SU-DHL-6 (cell line): ENCODE results near the gene ATRNL1.

ENCODE experiments used
- H2AFZ ChIP-seq: fragments of 200-600 bp; sonication (generic); 2 replicates; pipeline ENCODE4 v1.6.1; 2014; ENCODE audit warnings: low read depth, mild to moderate bottlenecking, moderate library complexity, mixed read lengths, antibody characterized with exemption, low read length; ENCODE audit not compliant: severe bottlenecking
- H3F3A ChIP-seq: fragments of 200-600 bp; shearing (Covaris generic); 2 replicates; pipeline ENCODE4 v1.6.0; 2016; ENCODE audit warnings: antibody characterized with exemption, mild to moderate bottlenecking; ENCODE audit not compliant: insufficient read depth
- H3K27ac ChIP-seq: fragments of 200-600 bp; sonication (generic); 2 replicates; pipeline ENCODE4 v1.5.1; 2016; ENCODE audit warnings: low read depth, mild to moderate bottlenecking, low read length, moderate library complexity, mixed read lengths
- H3K27me3 ChIP-seq: fragments of 200-600 bp; sonication (generic), shearing (Covaris generic); 2 replicates; pipeline ENCODE4 v1.6.0; 2014; ENCODE audit warnings: mild to moderate bottlenecking, low read length
- H3K36me3 ChIP-seq: fragments of 200-600 bp; sonication (generic); 2 replicates; pipeline ENCODE4 v1.6.1; 2014; ENCODE audit warnings: mild to moderate bottlenecking, low read length, mixed read lengths
- H3K4me2 ChIP-seq: fragments of 300-600, 200-600 bp; shearing (Covaris generic), sonication (generic); 2 replicates; pipeline ENCODE4 v1.6.0; 2014; ENCODE audit warnings: low read length, low read depth, mild to moderate bottlenecking; ENCODE audit not compliant: poor library complexity, severe bottlenecking
- H3K4me3 ChIP-seq: fragments of 200-600 bp; sonication (generic); 2 replicates; pipeline ENCODE4 v1.5.1; 2014; ENCODE audit warnings: antibody characterized with exemption, low read length, mild to moderate bottlenecking, mixed read lengths; ENCODE audit not compliant: insufficient read depth, poor library complexity, severe bottlenecking
- H3K79me2 ChIP-seq: fragments of 200-600 bp; sonication (generic); 2 replicates; pipeline ENCODE4 v1.6.1; 2014; ENCODE audit warnings: mild to moderate bottlenecking, low read length, moderate library complexity; ENCODE audit not compliant: insufficient read depth
- H3K9ac ChIP-seq: fragments of 200-600 bp; sonication (generic); 2 replicates; pipeline ENCODE4 v1.7.0; 2014; ENCODE audit warnings: mild to moderate bottlenecking, low read length
- H3K9me2 ChIP-seq: fragments of 200-600 bp; sonication (generic); replicated peaks from 2 replicates; pipeline ENCODE4 v1.6.1; 2014; ENCODE audit warnings: low read length; ENCODE audit not compliant: insufficient read depth
- H3K9me3 ChIP-seq: fragments of 200-600 bp; sonication (generic); 2 replicates; pipeline ENCODE4 v1.6.1; 2014; ENCODE audit warnings: low read length, mixed read lengths; ENCODE audit not compliant: insufficient read depth
- H4K20me1 ChIP-seq: fragments of 200-600 bp; sonication (generic); 2 replicates; pipeline ENCODE4 v1.6.1; 2014; ENCODE audit warnings: low read depth, mild to moderate bottlenecking, antibody characterized with exemption, low read length, moderate library complexity, mixed read lengths
- EZH2phosphoT487 ChIP-seq: fragments of 200-600 bp; sonication (generic), shearing (Covaris generic); conservative IDR thresholded peaks from 2 replicates; pipeline ENCODE4 v1.6.1; 2018; ENCODE audit warnings: mild to moderate bottlenecking, antibody characterized with exemption, low read length, moderate library complexity, mixed read lengths
- TF ChIP-seq, protein P1 (sequence below): fragments of 200-600 bp; sonication (generic); IDR thresholded peaks from one replicate; pipeline ENCODE4 v1.5.1; 2017; ENCODE audit warnings: antibody characterized with exemption, mild to moderate bottlenecking, low read length, moderate library complexity; ENCODE audit not compliant: insufficient read depth, poor library complexity, severe bottlenecking

The ATRNL1 gene

GRCh38 chr10:115321360-115321759 lies 228.2 kb downstream of the ATRNL1 start:
- Histone ChIP-seq H3F3A (no peaks in the 10 kb centered on the region), H4K20me1 (no peaks in the 10 kb centered on the region), H3K27me3 (no peaks in the 10 kb centered on the region), H3K4me2 (no peak overlapping the region), H3K36me3 (no peaks in the 10 kb centered on the region), H3K9ac (no peak overlapping the region), H3K79me2 (no peaks in the 10 kb centered on the region), H3K9me2 (no peaks in the 10 kb centered on the region), H3K27ac (no peak overlapping the region), H3K4me3 (no peak overlapping the region), H2AFZ (no peak overlapping the region), H3K9me3 (no peaks in the 10 kb centered on the region)
- TF ChIP-seq EZH2phosphoT487, result no peak
- TF ChIP-seq, protein P1, sequence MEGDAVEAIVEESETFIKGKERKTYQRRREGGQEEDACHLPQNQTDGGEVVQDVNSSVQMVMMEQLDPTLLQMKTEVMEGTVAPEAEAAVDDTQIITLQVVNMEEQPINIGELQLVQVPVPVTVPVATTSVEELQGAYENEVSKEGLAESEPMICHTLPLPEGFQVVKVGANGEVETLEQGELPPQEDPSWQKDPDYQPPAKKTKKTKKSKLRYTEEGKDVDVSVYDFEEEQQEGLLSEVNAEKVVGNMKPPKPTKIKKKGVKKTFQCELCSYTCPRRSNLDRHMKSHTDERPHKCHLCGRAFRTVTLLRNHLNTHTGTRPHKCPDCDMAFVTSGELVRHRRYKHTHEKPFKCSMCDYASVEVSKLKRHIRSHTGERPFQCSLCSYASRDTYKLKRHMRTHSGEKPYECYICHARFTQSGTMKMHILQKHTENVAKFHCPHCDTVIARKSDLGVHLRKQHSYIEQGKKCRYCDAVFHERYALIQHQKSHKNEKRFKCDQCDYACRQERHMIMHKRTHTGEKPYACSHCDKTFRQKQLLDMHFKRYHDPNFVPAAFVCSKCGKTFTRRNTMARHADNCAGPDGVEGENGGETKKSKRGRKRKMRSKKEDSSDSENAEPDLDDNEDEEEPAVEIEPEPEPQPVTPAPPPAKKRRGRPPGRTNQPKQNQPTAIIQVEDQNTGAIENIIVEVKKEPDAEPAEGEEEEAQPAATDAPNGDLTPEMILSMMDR, result no peak

DNA sequence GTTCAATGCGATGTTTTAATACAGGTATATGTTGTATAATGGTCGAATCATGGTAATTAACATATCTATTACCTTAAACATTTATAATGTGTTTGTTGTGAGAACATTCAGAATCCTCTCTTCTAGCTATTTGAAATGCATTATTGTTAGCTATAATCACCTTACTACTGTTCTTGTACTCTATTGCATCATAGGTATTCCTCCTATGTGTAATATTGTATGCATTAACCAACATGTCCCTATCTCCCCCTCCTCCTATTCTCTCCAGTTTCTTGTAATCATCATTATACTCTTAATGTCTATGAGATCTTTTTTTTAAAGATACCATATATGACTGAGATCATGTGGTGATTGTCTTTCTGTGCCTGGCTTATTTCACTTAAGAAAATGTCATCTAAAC lies 235.2 kb downstream of the ATRNL1 start:
- no peak overlapping the region for H2AFZ ChIP-seq
- H4K20me1 ChIP-seq, result no peaks in the 10 kb centered on the region
- TF ChIP-seq EZH2phosphoT487, result no peak
- TF ChIP-seq, protein P1, result no peak
- no peak overlapping the region for H3K4me2 ChIP-seq
- no peak overlapping the region for H3K9ac ChIP-seq
- no peaks in the 10 kb centered on the region for H3K9me2 ChIP-seq
- H3F3A ChIP-seq, result no peaks in the 10 kb centered on the region
- H3K27me3 ChIP-seq, result no peaks in the 10 kb centered on the region
- H3K79me2 ChIP-seq, result no peaks in the 10 kb centered on the region
- no peak overlapping the region for H3K27ac ChIP-seq
- H3K9me3 ChIP-seq, result no peaks in the 10 kb centered on the region
- no peak overlapping the region for H3K4me3 ChIP-seq
- no peaks in the 10 kb centered on the region for H3K36me3 ChIP-seq

GRCh38 chr10:115335366-115335765 lies 242.2 kb downstream of the ATRNL1 start:
- Histone ChIP-seq H3K9me3 (no peaks in the 10 kb centered on the region), H3K36me3 (no peaks in the 10 kb centered on the region), H3K4me3 (no peak overlapping the region), H3K27me3 (no peaks in the 10 kb centered on the region), H2AFZ (no peak overlapping the region), H3K9ac (no peak overlapping the region), H4K20me1 (no peaks in the 10 kb centered on the region), H3F3A (no peaks in the 10 kb centered on the region), H3K4me2 (no peak overlapping the region), H3K9me2 (no peaks in the 10 kb centered on the region), H3K79me2 (no peaks in the 10 kb centered on the region), H3K27ac (no peak overlapping the region)
- TF ChIP-seq, protein P1, result no peak
- no peak for TF ChIP-seq EZH2phosphoT487
